Astrocyte (in vitro differentiated cells and primary cell): ENCODE data around the gene GOLGA8B.

Experiments
- CTCF ChIP-seq: IDR thresholded peaks from 2 replicates; pipeline ENCODE4 v1.5.1; 2011; ENCODE audit warnings: low read depth, mild to moderate bottlenecking, inconsistent platforms, low read length, moderate library complexity; ENCODE audit not compliant: insufficient read depth
- EZH2 ChIP-seq: IDR thresholded peaks from 2 replicates; pipeline ENCODE4 v1.6.1; 2012; ENCODE audit warnings: mild to moderate bottlenecking, low read length, inconsistent platforms; ENCODE audit not compliant: insufficient read depth

- TF ChIP-seq CTCF (no peak), EZH2 (no peak)
These were observed 34.6 kb upstream of the GOLGA8B start for GRCh38 chr15:34618073-34618472.
